Measurements from ENCODE around the gene METRN.
"Not testable (repeated sequence)": the region's sequence is repeated elsewhere in the genome, so short reads cannot be mapped to it uniquely, and the experiment has no call there.

The METRN gene

GRCh38 chr16:739560-740458 is 24.9 kb downstream of the METRN start:
- FAIRE-seq = no peak

DNA sequence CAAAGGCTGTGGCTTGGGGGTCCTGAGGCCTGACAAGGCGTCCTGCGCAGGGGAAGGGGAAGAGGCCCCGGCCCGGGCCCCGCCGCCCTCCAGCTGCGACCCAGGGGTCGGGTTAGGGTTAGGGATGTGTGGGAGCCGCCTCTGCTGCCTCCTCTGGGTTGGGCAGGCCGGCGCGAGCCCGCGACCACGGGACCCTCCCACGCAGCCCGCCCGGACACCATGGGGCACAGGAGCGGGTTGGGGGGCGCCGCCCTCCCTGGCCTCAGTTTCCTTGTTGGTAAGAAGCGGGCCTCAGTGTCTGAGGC is 25.5 kb downstream of the METRN start:
- FAIRE-seq = no peak

DNA sequence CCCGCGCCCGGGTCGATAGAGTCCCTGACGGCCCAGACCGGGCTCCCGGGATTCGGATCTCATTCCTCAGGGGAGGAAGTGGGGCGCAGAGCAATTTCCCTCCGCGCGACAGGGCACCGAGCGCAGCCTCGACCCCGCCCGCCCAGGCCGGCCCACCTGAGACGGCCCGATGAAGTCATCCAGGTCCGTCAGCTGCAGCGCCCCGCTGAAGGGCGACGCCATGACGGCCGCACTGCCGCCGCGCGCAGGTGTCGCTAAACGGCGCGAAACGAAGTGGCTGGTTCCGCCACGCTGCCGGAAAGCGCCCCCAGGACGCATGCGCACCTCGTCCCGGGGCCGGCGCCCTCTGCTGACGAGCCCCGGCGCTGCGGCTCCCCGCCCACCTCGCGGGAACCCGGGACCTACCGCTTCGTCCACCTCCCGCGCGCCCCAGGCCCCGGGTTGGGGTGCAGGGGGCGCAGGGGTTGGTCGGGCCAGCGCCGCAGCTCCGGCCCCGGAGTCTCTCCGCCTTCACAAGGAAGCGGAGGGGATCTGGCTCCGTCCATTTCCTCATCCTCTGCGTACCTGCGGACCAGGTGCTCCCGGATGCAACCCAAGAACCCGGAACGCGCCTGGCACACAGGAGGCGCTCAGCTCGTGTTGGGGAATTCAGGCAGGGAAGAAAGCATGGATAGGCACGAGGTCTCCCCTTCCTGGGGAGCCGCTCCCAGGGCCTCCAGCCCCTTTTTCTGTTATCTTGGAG is 26.0 kb downstream of the METRN start, which contains the start of gene CIAO3:
TSS of gene CIAO3 (minus strand) at position 234 of the 742 bp plus-strand sequence. CDS start at position 222, 12 bp downstream.
- FAIRE-seq = no peak

GRCh38 chr16:741986-742629 is 27.2 kb downstream of the METRN start:
- FAIRE-seq = no peak

GRCh38 chr16:742894-743293 is 28.0 kb downstream of the METRN start:
- not testable (repeated sequence) for FAIRE-seq

- FAIRE-seq = no peak
These were observed 29.0 kb downstream of the METRN start for GRCh38 chr16:743794-744500.

- no peak for FAIRE-seq
These were observed 30.8 kb downstream of the METRN start for GRCh38 chr16:745739-746138.

- no peak for FAIRE-seq
These were observed 31.7 kb downstream of the METRN start for GRCh38 chr16:746637-747036.

GRCh38 chr16:747978-748746 is 33.2 kb downstream of the METRN start:
- FAIRE-seq = no peak

DNA sequence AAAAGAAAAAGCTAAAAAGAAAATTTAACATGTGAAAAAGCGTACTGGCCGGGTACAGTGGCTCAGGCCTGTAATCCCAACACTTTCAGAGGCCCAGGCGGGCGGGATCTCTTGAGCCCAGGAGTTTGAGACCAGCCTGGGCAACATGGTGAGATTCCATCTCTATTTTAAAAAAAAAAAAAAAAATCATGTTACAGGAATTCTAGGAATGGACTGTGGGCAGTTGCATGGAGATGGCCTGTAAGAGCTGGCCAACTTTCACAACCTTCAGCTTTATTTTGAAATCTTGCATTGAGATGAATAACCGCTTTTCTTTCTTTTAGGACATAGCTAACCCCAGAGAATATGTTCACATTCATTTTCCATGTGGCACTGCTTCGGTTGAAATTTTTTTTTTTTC is 34.1 kb downstream of the METRN start:
- no peak for FAIRE-seq

DNA sequence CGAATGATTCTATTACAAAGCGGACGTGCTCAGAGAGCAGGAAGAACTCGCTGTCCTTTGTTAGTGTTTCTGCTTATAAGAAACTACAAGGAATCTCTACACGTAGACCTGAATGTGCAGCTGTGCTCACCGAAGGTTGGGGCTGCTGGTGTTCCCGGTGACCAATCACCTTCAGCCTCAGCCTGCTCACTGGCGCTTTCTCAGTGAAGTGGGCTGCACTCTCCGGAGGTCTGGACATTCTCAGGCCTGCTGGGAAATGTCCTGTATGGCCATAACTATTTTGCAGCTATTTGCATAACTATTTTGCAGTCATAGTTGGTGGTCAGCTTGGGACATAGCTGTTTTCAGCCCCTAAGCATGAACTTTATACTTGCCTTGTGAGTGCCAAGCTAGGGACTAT is 35.6 kb downstream of the METRN start:
- no peak for FAIRE-seq

- FAIRE-seq = no peak
These were observed 36.5 kb downstream of the METRN start for GRCh38 chr16:751152-752006.

DNA sequence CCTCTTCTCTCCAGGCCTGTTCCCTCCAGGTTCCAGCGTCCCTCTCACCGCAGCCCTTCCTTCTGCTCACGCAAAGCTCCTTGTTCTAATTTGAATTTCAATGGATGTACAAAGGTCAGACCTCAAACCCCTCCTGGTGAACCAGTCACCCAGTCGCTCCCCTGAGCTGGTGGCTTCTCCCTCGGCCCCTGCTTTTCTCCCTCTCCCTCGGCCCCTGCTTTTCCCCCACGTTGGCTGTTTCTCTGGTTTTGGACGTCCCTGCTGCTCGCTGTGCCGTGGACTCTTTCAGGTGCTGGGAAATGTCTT is 37.0 kb downstream of the METRN start:
- FAIRE-seq = no peak

- FAIRE-seq = not testable (repeated sequence)
These were observed 39.2 kb downstream of the METRN start for GRCh38 chr16:754121-754607.

DNA sequence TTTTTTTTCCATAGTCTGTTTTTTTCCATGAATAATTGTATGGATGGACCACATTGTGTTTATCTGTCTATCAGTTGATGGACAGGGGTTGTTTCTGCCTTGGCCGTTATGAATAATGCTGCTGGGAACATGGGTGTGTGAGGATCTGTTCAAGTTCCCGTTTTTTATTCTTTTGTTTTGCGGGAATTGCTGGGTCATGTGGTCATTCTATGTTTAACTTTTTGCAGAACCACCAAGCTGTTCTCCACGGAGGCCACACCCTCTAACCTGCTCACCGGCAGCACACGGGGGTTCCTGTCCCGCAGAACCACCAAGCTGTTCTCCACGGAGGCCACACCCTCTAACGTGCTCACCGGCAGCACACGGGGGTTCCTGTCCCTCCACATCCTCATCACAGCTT is 39.7 kb downstream of the METRN start:
- FAIRE-seq = no peak

DNA sequence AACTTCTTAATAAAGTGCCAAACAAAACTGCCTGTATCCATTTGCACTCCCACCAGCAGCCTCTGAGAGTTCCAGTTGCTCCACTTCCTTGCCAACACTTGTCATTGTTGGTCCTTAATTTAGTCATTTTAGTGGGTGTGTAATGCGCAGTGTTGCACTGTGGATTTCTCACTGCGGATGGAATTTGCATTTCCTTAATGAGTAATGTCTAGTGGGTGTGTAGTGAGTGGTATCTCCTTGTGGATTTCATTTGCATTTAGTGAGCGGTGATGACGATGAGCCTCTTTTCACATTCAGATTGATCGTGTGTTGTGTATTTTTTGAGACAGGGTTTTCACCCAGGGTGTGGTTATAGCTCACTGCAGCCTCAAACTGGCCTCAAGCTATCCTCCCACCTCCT is 41.5 kb downstream of the METRN start:
- no peak for FAIRE-seq

GRCh38 chr16:759110-759910 is 44.4 kb downstream of the METRN start:
- no peak for FAIRE-seq

- FAIRE-seq = no peak
These were observed 45.1 kb downstream of the METRN start for GRCh38 chr16:760065-760464.

- FAIRE-seq = no peak
These were observed 45.8 kb downstream of the METRN start, which contains the start of gene MSLN for GRCh38 chr16:760545-761343. Gene MSLN, plus strand, starts transcription at chr16:760734. Its CDS starts 1,947 bp downstream, at chr16:762681.
